ENCODE results near the gene RXRA.

The RXRA gene

GRCh38 chr9:134410071-134410834, 84.0 kb downstream of the RXRA start:
- peak overlapping the region in 9 of 11 experiments; percentile 30 to 100 (median 98); a peak in 17 of 22 replicates for H3K4me2 ChIP-seq
- H3K36me3 ChIP-seq: peaks cover 21 to 70% (median 54%) of the 10 kb centered on the region in 11 experiments
- peak overlapping the region in 8 of 11 experiments; percentile 1 to 52 (median 23); a peak in 7 of 22 replicates for H3K9ac ChIP-seq
- H3K27ac ChIP-seq: peak overlapping the region in 7 of 11 experiments; percentile 7 to 91 (median 74); a peak in 11 of 22 replicates
- peaks cover 59 to 99% (median 94%) of the 10 kb centered on the region in 10 experiments for H3K4me1 ChIP-seq
- no peak for TF ChIP-seq Cebpa-rat (IDR thresholded peaks at IDR 0.05)
- no peaks in the 10 kb centered on the region for H3K9me3 ChIP-seq (replicated peaks in 1 of 11)
- no peak overlapping the region for H3K4me3 ChIP-seq
- no peaks in the 10 kb centered on the region for H3K27me3 ChIP-seq
- H4K20me1 ChIP-seq: peaks cover 57 to 100% (median 94%) of the 10 kb centered on the region in 11 experiments; a peak in 21 of 22 replicates

GRCh38 chr9:134410835-134411217, 84.6 kb downstream of the RXRA start:
- Histone ChIP-seq H3K4me3 (no peak overlapping the region), H3K36me3 (peaks cover 21 to 73% (median 56%) of the 10 kb centered on the region in 11 experiments), H4K20me1 (peaks cover 61 to 99% (median 93%) of the 10 kb centered on the region in 11 experiments; a peak in 21 of 22 replicates), H3K9ac (peak overlapping the region in 6 of 11 experiments; percentile 1 to 23 (median 16); a peak in 6 of 22 replicates), H3K9me3 (replicated peaks in 1 of 11) (no peaks in the 10 kb centered on the region), H3K27me3 (no peaks in the 10 kb centered on the region), H3K4me1 (peaks cover 53 to 97% (median 88%) of the 10 kb centered on the region in 10 experiments), H3K27ac (peak overlapping the region in 2 of 11 experiments; percentile 7 to 91; a peak in 1 of 22 replicates), H3K4me2 (peak overlapping the region; percentile 18 to 100 (median 50); a peak in 20 of 22 replicates)
- no peak for TF ChIP-seq Cebpa-rat (IDR thresholded peaks at IDR 0.05)

- H3K9me3 ChIP-seq (replicated peaks in 1 of 11): no peaks in the 10 kb centered on the region
- peak overlapping the region in 7 of 11 experiments; percentile 1 to 40 (median 16); a peak in 6 of 22 replicates for H3K9ac ChIP-seq
- H3K27me3 ChIP-seq: no peaks in the 10 kb centered on the region
- H4K20me1 ChIP-seq: peaks cover 69 to 99% (median 93%) of the 10 kb centered on the region in 11 experiments; a peak in 21 of 22 replicates
- H3K4me2 ChIP-seq: peak overlapping the region; percentile 18 to 100 (median 50)
- H3K27ac ChIP-seq: peak overlapping the region in 1 of 11 experiments; percentile 91; a peak in 1 of 22 replicates
- TF ChIP-seq Cebpa-rat (IDR thresholded peaks at IDR 0.05): no peak
- H3K4me1 ChIP-seq: peaks cover 44 to 89% (median 80%) of the 10 kb centered on the region in 10 experiments
- no peak overlapping the region for H3K4me3 ChIP-seq
- H3K36me3 ChIP-seq: peaks cover 25 to 82% (median 63%) of the 10 kb centered on the region in 11 experiments
These were observed 85.4 kb downstream of the RXRA start for GRCh38 chr9:134411440-134412297.

- H4K20me1 ChIP-seq: peaks cover 76 to 99% (median 96%) of the 10 kb centered on the region in 11 experiments; a peak in 21 of 22 replicates
- H3K27me3 ChIP-seq: no peaks in the 10 kb centered on the region
- H3K36me3 ChIP-seq: peaks cover 30 to 88% (median 70%) of the 10 kb centered on the region in 11 experiments
- peak overlapping the region in 2 of 11 experiments; percentile 18 to 40; a peak in 4 of 22 replicates for H3K9ac ChIP-seq
- TF ChIP-seq Cebpa-rat (IDR thresholded peaks at IDR 0.05): no peak
- peaks cover 38 to 83% (median 74%) of the 10 kb centered on the region in 10 experiments for H3K4me1 ChIP-seq
- peak overlapping the region in 1 of 11 experiments; percentile 91; a peak in 1 of 22 replicates for H3K27ac ChIP-seq
- peak overlapping the region; percentile 15 to 100 (median 50); a peak in 19 of 22 replicates for H3K4me2 ChIP-seq
- H3K4me3 ChIP-seq: no peak overlapping the region
- no peaks in the 10 kb centered on the region for H3K9me3 ChIP-seq (replicated peaks in 1 of 11)
These were observed 86.0 kb downstream of the RXRA start for GRCh38 chr9:134412298-134412711.

GRCh38 chr9:134413112-134413715, 87.0 kb downstream of the RXRA start:
- peak overlapping the region in 1 of 11 experiments; percentile 16; a peak in 2 of 22 replicates for H3K27ac ChIP-seq
- H3K4me1 ChIP-seq: peaks cover 29 to 74% (median 65%) of the 10 kb centered on the region in 10 experiments

GRCh38 chr9:134413890-134414623, 87.8 kb downstream of the RXRA start:
- Histone ChIP-seq H3K4me2 (peak overlapping the region in 5 of 11 experiments; percentile 96 to 100 (median 100); a peak in 9 of 22 replicates), H3K9ac (peak overlapping the region in 5 of 11 experiments; percentile 13 to 61 (median 31); a peak in 5 of 22 replicates), H3K4me3 (no peak overlapping the region), H3K27ac (peak overlapping the region in 2 of 11 experiments; percentile 3 to 14; a peak in 2 of 22 replicates), H3K4me1 (peaks cover 25 to 65% (median 56%) of the 10 kb centered on the region in 10 experiments), H3K9me3 (replicated peaks in 1 of 11) (no peaks in the 10 kb centered on the region), H3K36me3 (peaks cover 38 to 94% (median 78%) of the 10 kb centered on the region in 11 experiments), H3K27me3 (no peaks in the 10 kb centered on the region), H4K20me1 (peaks cover 85 to 99% (median 94%) of the 10 kb centered on the region in 11 experiments; a peak in 21 of 22 replicates)
- no peak for TF ChIP-seq Cebpa-rat (IDR thresholded peaks at IDR 0.05)

More at GRCh38 chr9:134413112-134413715, 87.0 kb downstream of the RXRA start:
- H4K20me1 ChIP-seq: peaks cover 84 to 99% (median 94%) of the 10 kb centered on the region in 11 experiments; a peak in 21 of 22 replicates
- TF ChIP-seq Cebpa-rat (IDR thresholded peaks at IDR 0.05): no peak
- H3K36me3 ChIP-seq: peaks cover 39 to 94% (median 78%) of the 10 kb centered on the region in 11 experiments
- peak overlapping the region in 3 of 11 experiments; percentile 13 to 61 (median 52); a peak in 4 of 22 replicates for H3K9ac ChIP-seq
- H3K4me2 ChIP-seq: peak overlapping the region in 8 of 11 experiments; percentile 42 to 100 (median 97); a peak in 15 of 22 replicates
- H3K9me3 ChIP-seq (replicated peaks in 1 of 11): no peaks in the 10 kb centered on the region
- H3K27me3 ChIP-seq: no peaks in the 10 kb centered on the region
- H3K4me3 ChIP-seq: no peak overlapping the region

- Histone ChIP-seq H3K4me2 (peak overlapping the region in 5 of 11 experiments; percentile 28 to 100 (median 98); a peak in 8 of 22 replicates), H3K4me1 (peaks cover 25 to 56% (median 47%) of the 10 kb centered on the region in 10 experiments), H3K36me3 (peaks cover 34 to 94% (median 78%) of the 10 kb centered on the region in 11 experiments), H3K4me3 (no peak overlapping the region), H3K27ac (peak overlapping the region in 1 of 11 experiments; percentile 32; a peak in 1 of 22 replicates), H3K9ac (peak overlapping the region in 2 of 11 experiments; percentile 46 to 61; a peak in 3 of 22 replicates), H3K27me3 (no peaks in the 10 kb centered on the region), H4K20me1 (peaks cover 90 to 99% (median 95%) of the 10 kb centered on the region in 11 experiments; a peak in 21 of 22 replicates), H3K9me3 (replicated peaks in 1 of 11) (no peaks in the 10 kb centered on the region)
- TF ChIP-seq Cebpa-rat (IDR thresholded peaks at IDR 0.05): no peak
These were observed 88.7 kb downstream of the RXRA start for GRCh38 chr9:134414900-134415425.

Data from BLaER1 treated with 17β-estradiol and CSF1 and Interleukin-3, amounts not matched to agents 10 nM and 100 nM (cell line).